ENCODE results near the gene PACSIN2.

The PACSIN2 gene

GRCh38 chr22:42994276-42994916, 20.6 kb downstream of the PACSIN2 start:
- DNase-seq (ENCODE audit: extremely low spot score): no peak
- ChIA-PET CTCF (interaction anchor here (0.9 to 1.0 kb wide), 3 partner anchors 11 to 18 kb away, joined by 3 to 8 read pairs (median 3); no protein-coding TSS in a partner anchor), POLR2A (no interaction called here)
- TF ChIP-seq, protein P1, sequence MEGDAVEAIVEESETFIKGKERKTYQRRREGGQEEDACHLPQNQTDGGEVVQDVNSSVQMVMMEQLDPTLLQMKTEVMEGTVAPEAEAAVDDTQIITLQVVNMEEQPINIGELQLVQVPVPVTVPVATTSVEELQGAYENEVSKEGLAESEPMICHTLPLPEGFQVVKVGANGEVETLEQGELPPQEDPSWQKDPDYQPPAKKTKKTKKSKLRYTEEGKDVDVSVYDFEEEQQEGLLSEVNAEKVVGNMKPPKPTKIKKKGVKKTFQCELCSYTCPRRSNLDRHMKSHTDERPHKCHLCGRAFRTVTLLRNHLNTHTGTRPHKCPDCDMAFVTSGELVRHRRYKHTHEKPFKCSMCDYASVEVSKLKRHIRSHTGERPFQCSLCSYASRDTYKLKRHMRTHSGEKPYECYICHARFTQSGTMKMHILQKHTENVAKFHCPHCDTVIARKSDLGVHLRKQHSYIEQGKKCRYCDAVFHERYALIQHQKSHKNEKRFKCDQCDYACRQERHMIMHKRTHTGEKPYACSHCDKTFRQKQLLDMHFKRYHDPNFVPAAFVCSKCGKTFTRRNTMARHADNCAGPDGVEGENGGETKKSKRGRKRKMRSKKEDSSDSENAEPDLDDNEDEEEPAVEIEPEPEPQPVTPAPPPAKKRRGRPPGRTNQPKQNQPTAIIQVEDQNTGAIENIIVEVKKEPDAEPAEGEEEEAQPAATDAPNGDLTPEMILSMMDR (IDR thresholded peaks at IDR 0.05; ENCODE audit: control extremely low read depth, extremely low read depth, low read depth, missing control alignments): no peak

GRCh38 chr22:42993651-42994275, 21.2 kb downstream of the PACSIN2 start:
- POLR2A ChIA-PET: no interaction called here
- CTCF ChIA-PET: interaction anchor here (1.0 kb wide), 1 partner anchor 12 kb away, joined by 3 read pairs; no protein-coding TSS in a partner anchor
- TF ChIP-seq, protein P1 (IDR thresholded peaks at IDR 0.05; ENCODE audit: control extremely low read depth, extremely low read depth, low read depth, missing control alignments): no peak
- no peak for DNase-seq (ENCODE audit: extremely low spot score)

- TF ChIP-seq, protein P1 (IDR thresholded peaks at IDR 0.05; ENCODE audit: control extremely low read depth, extremely low read depth, low read depth, missing control alignments): no peak
- CTCF ChIA-PET: no interaction called here
- no peak for DNase-seq (ENCODE audit: extremely low spot score)
- POLR2A ChIA-PET: no interaction called here
Observed at GRCh38 chr22:42992886-42993479, 22.0 kb downstream of the PACSIN2 start.

- TF ChIP-seq, protein P1 (IDR thresholded peaks at IDR 0.05; ENCODE audit: control extremely low read depth, extremely low read depth, low read depth, missing control alignments): no peak
- DNase-seq (ENCODE audit: extremely low spot score): no peak
- POLR2A ChIA-PET: interaction anchor here (0.6 kb wide), 1 partner anchor 103 kb away, joined by 4 read pairs; no protein-coding TSS in a partner anchor
- CTCF ChIA-PET: interaction anchor here (1.4 to 2.0 kb wide), 4 partner anchors 10 to 124 kb away, joined by 3 to 6 read pairs (median 4); no protein-coding TSS in a partner anchor
Observed at GRCh38 chr22:42992092-42992491, 22.9 kb downstream of the PACSIN2 start.

DNA sequence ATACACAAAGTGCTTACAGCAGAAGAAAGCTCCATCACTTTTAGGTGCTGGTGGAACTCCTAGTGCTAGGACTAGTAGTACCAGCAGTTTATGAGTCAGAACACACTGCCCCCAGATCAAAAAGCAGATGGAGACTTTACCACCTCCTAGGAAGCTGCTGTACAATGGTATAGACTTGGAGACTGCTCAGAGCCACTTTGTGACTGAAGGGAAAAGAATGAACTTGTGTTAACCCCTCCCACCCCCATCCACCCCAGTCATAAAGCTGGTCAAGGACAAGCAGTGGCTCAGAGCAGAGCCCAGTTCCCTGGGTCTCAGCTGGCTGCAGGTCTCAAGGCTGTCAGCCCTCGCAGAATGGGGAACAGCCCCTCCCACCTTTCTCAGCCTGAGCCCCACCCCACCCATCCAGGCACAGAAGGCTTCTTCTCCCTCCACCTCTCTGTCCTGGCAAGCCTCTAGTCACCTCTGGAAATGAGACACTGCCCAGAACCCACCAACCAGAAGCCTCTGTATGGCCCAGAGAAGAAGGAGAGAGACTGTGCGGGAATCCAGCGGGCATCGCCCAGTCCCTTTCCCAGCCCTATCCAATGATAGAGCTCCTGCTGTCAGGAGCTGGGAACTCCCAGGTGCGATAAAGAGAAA, 23.8 kb downstream of the PACSIN2 start:
- TF ChIP-seq, protein P1 (IDR thresholded peaks at IDR 0.05; ENCODE audit: control extremely low read depth, extremely low read depth, low read depth, missing control alignments): no peak
- no peak for DNase-seq (ENCODE audit: extremely low spot score)
- ChIA-PET POLR2A (interaction anchor here (0.6 to 0.9 kb wide), 3 partner anchors 11 to 102 kb away, joined by 3 to 4 read pairs (median 4); partner anchors contain the start of gene PACSIN2), CTCF (interaction anchor here (1.1 to 2.1 kb wide), 9 partner anchors 9 to 123 kb away, joined by 3 to 8 read pairs (median 4); no protein-coding TSS in a partner anchor)

All from GM10248 (cell line).